ENCODE data around the gene GATA6.
"Not testable (repeated sequence)": the region's sequence is repeated elsewhere in the genome, so short reads cannot be mapped to it uniquely, and the experiment has no call there.

The GATA6 gene

DNA sequence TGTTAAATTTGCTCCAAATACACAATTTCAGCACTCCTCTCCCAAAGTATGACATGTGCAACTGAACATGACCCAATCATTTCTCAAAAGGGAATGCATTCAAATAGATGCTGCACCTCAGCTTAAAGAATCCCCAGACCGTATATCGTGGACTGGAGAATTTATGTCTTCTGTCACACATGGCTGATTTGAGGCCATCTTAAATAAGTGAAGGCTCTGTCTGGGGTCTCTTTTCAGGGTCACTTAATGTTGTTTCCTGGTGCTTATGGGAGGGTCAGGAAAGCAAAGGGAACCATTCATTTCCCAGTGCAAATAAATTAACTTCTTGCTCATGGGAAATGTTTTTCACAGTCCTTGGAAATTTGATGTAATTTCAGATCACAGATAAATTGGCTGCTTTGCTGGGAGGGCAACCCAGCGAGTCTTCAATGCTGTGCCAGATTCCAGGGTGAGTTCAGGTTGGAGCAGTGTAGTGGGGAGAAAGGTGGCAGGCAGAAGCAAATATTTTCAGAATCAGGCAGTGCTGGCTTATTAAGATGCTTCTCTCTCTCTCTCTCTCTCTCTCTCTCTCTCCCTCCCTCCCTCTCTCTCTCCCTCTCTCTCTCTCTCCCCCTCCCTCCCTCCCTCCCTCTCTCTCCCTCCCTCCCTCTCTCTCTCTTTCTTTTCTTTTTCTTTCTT, 34.3 kb downstream of the GATA6 start:
- no peak for DNase-seq (ENCODE audit: low read depth in 2 of 2, low spot score in 1 of 2)

DNA sequence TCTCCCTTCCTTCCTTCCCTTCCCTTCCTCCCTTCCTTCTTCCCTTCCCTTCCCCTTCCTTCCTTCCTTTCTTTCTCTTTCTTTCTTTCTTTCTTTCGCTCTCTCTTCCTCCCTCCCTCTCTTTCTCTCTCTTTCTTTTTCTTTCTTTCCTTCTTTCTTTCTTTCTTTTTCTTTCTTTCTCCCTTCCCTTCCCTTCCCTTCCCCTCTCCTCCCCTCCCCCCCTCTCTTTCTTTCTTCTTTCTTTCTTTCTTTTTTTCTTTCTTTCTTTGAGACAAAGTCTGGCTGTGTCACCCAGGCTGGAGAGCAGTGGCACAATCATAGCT, 34.8 kb downstream of the GATA6 start:
- no peak for DNase-seq (ENCODE audit: low read depth in 2 of 2, low spot score in 1 of 2)

DNA sequence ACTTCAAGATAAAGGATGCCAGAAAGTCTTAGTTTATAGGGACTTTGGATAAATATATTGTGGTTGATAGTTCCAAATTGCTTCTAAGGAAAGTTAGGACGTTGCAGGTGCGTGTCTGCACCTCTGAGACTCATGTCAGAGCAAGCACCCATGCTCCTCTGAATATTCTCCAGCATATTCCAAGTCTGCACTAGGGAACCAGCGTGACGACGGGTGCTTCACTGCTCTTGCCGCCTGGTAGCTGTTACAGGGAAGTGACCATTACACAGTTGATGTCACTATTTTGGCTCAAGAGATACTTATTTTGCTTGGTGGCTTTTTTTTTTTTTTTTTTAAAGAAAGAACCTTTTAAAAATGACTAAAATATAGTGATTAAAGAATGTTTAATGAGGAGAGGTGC, 35.6 kb downstream of the GATA6 start:
- no peak for DNase-seq (ENCODE audit: low read depth in 2 of 2, low spot score in 1 of 2)

DNA sequence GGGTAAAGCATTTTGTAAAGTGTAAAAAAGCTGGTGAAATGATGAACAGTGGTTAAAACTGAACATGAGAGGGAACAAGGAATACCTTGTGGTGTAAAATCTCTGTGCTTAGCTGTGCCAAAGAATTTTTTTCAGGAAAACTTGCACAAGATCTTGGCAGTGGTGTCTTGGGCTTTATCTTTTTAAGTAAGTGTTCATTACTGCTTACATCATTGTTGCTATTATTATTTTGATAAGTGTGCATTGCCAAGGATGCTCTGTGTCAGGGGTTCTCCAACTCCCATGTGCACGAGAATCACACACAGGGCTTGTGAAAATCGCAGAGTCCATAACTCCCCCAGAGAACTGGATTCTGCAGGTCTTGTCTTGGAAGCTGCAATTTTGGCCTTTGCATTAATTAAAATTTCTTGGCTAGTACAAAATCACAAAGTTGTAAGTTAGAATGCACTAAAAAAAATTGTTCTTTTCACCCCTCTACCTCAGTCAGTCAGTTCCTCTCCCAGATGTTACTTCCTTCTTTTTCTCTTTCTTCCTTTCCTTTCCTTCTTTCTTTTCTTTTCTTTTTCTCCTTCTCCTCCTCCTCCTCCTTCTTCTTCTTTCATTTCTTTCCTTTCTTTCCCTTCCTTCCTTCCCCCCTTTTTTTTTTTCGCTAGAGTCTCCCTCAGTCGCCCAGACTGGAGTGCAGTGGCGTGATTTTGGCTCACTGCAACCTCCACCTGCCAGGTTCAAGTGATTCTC, 37.8 kb downstream of the GATA6 start:
- DNase-seq (ENCODE audit: low read depth in 2 of 2, low spot score in 1 of 2), result no peak

DNA sequence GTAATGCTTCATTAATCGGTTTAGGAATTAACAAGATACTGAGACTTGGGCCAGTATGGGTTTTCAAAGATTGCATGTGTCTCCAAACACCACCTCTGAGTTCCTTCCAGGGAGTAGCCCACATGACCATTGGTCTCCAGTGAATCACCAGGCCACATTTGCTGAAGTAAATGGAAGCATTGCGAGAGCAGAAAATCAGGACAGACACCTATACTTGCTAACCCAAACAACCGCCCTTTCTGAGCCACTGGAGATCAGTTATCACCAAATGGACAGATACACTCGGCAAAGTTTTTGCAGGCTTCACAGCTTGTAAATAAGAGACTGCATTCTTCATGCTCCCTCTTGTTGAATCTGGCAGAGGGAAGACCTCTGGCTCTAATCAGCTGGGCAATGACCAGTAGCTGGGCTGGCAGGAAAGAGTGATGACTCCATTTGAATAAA, 40.9 kb downstream of the GATA6 start:
- DNase-seq (ENCODE audit: low read depth in 2 of 2, low spot score in 1 of 2), result no peak

DNA sequence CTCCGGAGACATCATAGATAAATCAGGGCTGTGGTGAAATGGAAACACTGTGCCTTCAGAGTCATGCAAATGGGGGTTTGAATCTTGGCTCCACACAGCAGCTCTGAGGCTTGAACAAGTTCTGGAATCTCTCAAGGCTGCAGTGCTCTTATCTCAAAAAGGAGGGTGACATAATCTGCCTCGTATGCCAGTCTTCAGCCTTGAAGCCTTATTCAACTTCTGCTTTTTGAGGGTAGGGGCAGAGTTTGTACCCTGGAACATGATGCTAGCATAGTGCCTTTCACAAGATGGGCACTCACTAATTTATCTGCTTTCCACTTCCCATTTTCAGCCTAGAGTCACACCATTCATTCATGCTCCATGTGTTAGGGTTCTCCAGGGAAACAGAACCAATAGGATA, 42.3 kb downstream of the GATA6 start:
- DNase-seq (ENCODE audit: low read depth in 2 of 2, low spot score in 1 of 2), result no peak

DNA sequence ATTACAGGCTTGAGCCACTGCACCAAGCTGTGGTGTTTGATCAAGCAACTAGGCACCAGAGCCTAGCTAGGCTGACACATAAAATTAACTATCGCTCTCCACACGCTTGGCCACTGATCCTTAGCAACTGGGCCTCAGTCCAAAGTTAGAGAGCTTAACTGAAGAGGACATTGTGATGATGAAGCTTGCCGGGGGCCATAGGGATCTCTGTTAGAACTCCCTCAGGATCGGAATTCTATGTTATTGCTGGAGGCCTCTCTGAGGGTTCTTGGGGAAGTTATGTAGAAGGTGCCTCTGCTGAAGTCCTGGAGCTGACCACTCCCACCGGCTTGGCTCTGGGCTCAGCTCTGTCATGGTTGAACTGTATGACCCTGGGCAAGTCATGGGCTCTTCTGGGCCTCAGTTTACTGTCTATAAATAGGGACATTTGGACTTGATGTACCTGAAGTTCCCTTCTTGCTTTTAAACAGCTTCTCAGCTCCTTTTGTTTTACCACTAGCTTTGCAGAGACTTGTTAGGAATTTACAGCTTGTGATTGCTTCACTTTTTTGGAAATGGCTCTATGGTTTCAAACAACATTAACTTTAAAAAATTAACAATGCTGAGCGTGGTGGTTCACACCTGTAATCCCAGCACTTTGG, 44.1 kb downstream of the GATA6 start:
- DNase-seq (ENCODE audit: low read depth in 2 of 2, low spot score in 1 of 2), result no peak

DNA sequence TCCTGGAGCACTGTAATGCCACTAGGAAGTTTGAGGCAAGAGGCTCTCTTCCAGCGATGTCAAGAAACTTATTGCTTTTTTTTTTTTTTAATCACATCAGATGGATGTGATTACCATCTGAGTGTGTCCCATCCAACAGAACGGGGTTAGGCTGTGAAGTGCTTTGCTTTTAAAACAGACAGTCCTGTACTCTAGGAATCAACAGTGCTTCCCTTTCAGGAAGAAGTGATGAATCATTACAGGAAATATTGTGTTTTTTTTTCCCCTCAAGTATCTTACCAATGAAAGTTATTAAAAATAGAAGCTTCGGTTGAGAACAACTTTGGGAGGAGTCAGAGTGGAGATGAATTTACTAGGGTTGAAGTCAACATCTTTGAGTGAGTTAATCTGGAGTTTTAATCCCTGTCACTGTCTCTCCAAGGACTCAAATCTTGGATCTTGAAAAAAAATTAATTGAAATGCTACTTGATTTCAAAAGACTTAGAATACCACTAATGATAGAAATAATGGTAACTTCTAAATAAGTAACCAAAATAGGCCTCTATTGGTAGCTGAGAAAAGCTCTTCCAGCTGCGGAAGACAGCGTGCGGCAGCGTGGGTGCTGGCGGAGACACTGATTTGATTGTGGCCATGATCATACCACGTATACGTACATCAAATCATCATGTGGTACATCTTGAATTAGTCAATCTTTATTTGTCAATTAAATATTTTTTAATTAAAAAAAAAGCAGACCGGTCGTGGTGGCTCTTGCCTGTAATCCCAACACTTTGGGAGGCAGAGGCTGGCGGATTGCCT, 45.5 kb downstream of the GATA6 start:
- DNase-seq (ENCODE audit: low read depth in 2 of 2, low spot score in 1 of 2), result no peak

DNA sequence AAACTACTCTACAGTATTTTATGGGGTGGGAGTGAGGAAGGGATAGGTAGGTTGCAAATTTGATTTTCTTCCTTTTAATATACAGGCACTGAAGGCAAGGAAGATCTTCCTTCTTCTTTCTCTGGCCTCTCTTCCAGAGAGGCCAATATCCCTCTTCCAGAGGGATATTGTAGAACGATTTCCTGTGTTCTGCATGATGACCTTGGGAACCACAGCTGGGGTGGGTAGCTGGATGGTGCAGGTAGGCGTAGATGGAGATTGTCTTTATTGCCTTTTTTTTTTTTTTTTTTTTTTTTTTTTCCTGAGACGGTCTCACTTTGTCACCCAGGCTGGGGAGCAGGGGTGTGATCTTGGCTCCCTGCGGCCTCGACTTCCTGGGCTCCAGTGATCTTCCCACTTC, 49.4 kb downstream of the GATA6 start:
- DNase-seq (ENCODE audit: low read depth in 2 of 2, low spot score in 1 of 2), result no peak

DNA sequence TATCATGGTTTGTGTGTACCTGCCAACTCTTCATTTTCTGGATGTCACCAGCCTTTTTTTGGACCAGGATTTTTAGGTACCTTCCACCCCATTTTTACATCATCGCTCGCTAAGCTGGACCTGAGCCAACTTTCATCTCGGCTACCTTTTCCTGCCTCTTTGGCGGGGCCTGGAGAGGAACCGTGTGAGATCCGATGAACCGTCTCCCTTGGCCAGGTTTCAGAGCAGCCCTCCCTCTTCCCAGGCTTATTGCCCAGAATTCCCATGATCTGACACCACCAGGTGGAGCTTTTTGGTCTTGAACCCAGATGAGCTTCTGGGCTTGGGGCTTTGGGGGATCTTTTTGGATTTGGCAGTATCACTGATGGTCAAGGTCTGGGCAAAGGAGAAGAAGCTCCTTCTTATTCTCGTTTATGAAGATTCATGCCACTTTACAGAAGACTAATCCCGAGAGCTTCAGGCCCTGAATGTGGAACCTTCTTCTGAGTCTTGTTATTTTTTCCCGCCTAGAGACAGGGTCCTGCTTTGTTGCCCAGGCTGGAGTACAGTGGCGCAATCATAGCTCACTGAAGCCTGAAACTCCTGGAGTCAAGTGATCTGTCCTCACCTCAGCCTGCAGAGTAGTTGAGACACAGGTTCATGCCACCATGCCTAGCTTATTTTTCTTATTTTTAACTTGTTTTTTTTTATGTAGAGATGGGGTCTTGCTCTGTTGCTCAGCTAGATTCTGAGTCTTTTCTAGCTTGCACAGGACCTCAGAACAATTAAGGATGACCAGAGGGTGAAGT, 50.4 kb downstream of the GATA6 start:
- no peak for DNase-seq (ENCODE audit: low read depth in 2 of 2, low spot score in 1 of 2)

DNA sequence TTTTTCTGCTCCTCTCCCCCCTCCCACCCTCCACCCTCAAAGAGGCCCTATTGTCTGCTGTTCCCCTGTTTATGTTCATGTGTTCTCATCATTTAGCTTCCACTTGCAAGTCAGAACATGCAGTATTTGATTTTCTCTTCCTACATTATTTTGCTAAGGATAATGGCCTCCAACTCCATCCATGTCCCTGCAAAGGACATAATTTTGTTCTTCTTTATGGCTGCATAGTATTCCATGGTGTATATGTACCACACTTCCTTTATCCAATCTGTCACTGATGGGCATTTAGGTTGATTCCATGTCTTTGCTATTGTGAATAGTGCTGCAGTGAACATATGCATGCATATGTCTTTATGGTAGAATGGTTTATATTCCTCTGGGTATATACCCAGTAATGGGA, 51.2 kb downstream of the GATA6 start:
- not testable (repeated sequence) for DNase-seq (ENCODE audit: low read depth in 2 of 2, low spot score in 1 of 2)

DNA sequence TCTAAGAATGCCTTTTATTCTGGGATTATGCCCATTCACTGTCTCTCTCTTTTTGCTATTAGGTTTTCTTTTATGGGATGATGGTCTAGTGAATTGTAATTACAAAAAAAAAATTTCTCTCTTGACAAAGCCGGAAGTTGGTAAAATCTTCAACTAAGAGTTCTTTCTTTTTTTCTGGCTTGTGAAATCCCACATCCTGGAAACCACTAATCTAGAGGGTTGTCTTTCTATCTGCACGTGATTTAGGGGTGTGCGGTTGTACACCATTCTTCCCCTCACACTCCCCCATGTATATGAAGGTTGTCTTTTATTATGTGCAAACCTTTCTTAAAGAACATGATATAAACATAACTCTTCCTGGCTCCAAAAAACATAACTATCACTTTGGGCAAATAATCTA, 52.0 kb downstream of the GATA6 start:
- no peak for DNase-seq (ENCODE audit: low read depth in 2 of 2, low spot score in 1 of 2)

DNA sequence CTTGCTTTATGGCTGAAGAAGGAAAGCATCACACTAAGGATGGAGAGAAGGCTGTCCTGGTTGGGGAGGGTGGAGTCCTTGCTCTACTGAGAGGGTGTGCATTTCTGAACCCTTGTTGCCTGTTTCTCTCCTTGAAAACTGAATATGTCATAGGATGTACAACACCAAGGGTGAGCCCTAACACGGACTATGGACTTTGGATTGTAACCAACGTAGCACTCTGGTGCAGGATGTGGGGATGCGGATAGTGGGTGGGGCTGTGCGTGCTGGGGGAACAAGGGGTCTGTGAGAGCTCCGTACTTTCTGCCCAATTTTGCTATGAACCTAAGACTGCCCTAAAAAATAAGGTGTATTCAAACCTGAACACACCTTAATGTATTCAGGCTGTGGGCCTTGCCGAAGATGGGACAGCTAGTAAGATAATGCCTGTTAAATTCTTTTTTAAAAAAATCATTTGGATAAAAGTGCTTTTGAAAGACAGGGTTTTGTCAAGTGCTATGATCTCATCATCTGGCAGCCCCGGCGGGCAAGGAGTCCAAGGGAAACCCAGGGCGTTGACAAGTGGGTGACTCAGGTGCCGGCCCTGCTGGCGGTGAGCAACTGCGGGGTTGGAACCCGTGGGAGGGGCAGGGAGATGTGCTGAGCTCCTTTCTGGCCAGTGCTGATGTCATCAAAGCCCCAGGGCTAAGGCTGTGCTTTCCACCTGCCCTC, 54.0 kb downstream of the GATA6 start:
- no peak for DNase-seq (ENCODE audit: low read depth in 2 of 2, low spot score in 1 of 2)

DNA sequence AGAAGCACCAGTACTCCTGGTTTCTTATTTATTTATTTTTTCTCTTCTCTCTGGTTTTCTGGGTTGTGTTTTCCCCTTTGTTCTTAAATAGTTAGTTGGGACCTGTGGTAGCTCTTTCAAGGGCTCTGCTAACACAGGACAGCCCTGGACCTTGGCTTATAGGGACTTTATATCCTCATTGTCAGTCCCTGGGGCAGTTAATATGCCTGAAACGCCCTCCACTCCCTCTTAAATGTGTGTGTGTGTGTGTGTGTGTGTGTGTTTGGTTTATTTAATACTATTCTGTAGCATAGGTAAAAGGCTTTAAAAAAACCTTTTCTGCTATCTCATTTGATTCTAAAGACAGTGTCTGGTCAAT, 54.6 kb downstream of the GATA6 start:
- DNase-seq (ENCODE audit: low read depth in 2 of 2, low spot score in 1 of 2), result no peak

DNA sequence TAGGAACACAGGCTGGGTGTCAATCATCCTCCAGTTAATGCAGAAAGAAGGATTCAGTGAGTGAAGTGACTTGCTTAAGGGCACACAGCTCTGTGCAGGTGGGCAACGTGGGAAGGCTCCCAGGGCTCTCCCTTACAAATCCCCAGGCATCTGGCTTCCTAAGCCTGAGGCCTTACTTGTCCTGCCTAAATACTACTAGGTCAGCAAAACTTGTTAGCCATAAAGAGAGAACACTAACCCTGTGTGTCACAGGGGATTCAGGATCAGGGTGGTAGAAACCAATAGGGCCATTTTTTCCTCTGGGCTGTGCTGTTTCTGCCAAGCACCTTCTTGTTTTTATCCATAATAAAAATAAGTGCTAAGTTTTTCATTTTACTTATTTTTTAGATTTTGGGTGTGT, 55.0 kb downstream of the GATA6 start:
- no peak for DNase-seq (ENCODE audit: low read depth in 2 of 2, low spot score in 1 of 2)

DNA sequence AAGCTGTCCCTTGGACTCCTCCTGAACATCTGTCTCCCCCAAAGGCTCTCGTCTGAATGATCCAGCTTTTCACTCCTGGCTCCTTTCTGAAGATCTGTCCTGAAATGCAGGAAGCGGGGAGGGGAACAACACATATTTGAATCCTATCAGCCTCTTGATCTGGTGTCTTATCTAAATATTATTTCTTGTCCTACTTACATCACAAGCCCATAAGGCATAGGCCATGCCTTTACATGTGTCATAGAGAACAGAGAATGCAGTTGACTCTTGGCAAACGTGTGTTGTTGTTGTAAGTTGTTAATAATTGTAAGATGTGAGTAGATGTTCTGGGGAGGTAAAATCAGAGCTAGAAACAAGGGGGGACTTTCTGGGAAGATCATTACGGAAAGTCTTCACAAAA, 57.4 kb downstream of the GATA6 start:
- DNase-seq (ENCODE audit: low read depth in 2 of 2, low spot score in 1 of 2), result no peak

DNA sequence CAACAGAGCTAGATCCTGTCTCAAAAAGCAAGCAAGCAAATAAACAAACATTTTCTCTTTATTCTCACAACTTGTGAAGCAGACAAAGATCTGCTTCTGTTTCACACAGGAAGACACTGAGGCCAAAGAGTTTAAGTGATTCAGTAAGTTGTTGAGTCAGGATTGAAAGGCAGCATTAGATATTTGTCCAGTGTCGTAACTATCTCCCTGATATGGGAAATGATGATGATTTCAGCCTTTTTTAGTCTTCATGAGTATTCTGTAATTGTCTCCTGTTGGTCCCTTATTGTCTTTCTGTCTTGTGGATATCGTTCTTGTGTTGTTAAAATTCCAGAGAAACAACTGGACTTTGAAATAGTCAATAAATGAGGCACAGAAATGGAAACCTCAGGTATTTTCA, 59.6 kb downstream of the GATA6 start:
- no peak for DNase-seq (ENCODE audit: low read depth in 2 of 2, low spot score in 1 of 2)

DNA sequence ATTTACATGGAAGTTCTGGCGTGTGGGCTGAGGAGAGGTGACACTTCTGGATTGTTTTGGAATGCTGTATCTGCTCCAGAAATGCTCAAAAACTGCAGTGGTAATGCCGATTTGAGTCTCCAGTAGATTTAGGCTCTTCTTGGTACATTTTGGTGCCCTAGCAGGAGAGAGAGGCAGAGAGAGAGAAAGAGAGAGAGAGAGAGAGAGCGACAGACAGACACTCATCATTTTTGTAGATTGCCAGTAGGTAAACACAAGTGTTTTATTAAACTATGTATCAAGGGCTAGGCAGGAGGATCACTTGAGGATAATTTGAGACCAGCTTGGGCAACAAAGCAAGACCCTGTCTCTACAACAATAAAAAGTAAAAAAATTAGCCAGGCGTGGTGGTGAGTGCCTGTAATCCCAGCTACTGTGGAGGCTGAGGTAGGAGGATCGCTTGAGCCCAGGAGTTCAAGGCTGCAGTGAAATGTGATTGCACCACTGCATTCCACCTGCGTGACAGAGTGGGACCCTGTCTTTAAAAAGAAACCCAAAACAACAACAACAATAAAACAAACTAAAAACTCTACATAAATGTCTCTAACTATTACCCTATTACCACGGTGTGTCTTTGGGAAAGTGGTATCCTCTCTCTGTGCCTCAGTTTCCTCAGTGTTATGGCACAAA, 60.2 kb downstream of the GATA6 start:
- no peak for DNase-seq (ENCODE audit: low read depth in 2 of 2, low spot score in 1 of 2)

DNA sequence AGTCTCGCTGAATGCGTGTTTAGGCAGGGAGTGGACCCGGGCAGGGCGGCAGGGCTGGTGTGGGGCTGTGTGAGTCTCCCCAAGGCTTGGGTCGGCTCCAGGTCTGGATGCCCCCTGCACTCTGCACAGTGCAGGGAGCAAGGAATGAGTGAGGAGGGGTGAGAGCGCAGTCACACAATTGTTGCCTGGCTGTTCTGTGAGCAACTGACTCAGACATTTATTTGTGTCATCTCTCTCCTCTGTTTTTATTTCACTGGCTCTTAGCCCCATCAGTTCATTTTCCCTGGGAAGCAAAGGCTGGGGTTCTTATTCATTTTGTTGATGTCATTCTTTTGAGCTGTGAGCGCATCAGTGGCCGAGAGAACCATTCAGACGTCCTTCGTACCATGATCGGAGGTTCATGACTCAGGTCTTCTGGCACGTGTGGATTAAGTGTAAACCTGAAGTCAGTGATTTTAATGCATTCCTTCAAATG, 61.1 kb downstream of the GATA6 start:
- DNase-seq (ENCODE audit: low read depth in 2 of 2, low spot score in 1 of 2), result no peak

DNA sequence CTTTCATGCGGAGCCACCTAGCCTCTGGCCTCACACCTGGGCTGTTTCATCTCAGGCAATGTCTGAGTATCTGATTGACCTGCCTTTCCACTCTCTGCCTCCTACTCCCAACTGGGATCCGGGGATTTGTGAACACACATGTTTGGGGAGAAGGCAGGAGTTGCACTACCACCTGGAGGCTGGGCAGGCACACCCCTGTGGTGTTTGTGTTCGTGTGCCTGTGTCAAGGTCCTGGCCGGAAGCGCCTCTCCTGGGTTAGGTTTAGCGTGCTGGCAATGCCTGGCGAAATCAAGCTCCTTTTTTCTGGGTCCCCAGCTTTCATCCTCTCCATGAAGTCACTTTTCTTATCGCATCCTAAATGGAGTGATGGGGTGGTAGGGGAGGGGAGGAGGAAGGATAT, 63.9 kb downstream of the GATA6 start:
- DNase-seq (ENCODE audit: low read depth in 2 of 2, low spot score in 1 of 2), result no peak

Data from stimulated activated CD8-positive, alpha-beta memory T cell treated with anti-CD3 and anti-CD28 coated beads, Interleukin-4, amount 100 ng/mL, for 1 hour (primary cell).